Astrocyte (in vitro differentiated cells and primary cell): ENCODE results near the gene TENM4. TPM values are rescaled to one million over a fixed set of nuclear protein-coding genes. Genes with fewer than 3 reads are reported as not detected.

ENCODE experiments used
- DNase-seq: peaks from one replicate; pipeline ENCODE4 v3.0.0-alpha.2; 2010; ENCODE audit warnings: low read depth
- FAIRE-seq: peaks from 2 replicates; lab custom pipeline; 2011; peaks lifted over from hg19 to GRCh38; lab: Jason Lieb, UNC
- H2AFZ ChIP-seq: 2 replicates; pipeline ENCODE4 v1.6.0; 2012; ENCODE audit warnings: low read depth, low read length, inconsistent platforms
- H3K27ac ChIP-seq: 2 replicates; pipeline ENCODE4 v1.5.1; 2011; ENCODE audit warnings: low read depth, low read length, inconsistent platforms
- H3K27me3 ChIP-seq: 2 replicates; pipeline ENCODE4 v1.6.0; 2011; ENCODE audit warnings: low read length, inconsistent platforms; ENCODE audit not compliant: insufficient read depth
- H3K36me3 ChIP-seq: 2 replicates; pipeline ENCODE4 v1.5.1; 2011; ENCODE audit warnings: low read length, inconsistent platforms; ENCODE audit not compliant: insufficient read depth
- H3K4me1 ChIP-seq: 2 replicates; pipeline ENCODE4 v1.5.1; 2011; ENCODE audit warnings: low read length, inconsistent platforms; ENCODE audit not compliant: insufficient read depth
- H3K4me2 ChIP-seq: 2 replicates; pipeline ENCODE4 v1.6.0; 2012; ENCODE audit warnings: low read length, inconsistent platforms
- H3K4me3 ChIP-seq: 2 replicates; pipeline ENCODE4 v1.5.1; 2011; ENCODE audit warnings: low read depth, mild to moderate bottlenecking, low read length, inconsistent platforms; ENCODE audit not compliant: insufficient read depth
- H3K79me2 ChIP-seq: 2 replicates; pipeline ENCODE4 v1.6.0; 2012; ENCODE audit warnings: mild to moderate bottlenecking, low read length, inconsistent platforms; ENCODE audit not compliant: insufficient read depth
- H3K9ac ChIP-seq: 2 replicates; pipeline ENCODE4 v1.6.0; 2012; ENCODE audit warnings: mild to moderate bottlenecking, low read length, inconsistent platforms
- H3K9me3 ChIP-seq: 2 replicates; pipeline ENCODE4 v1.5.1; 2012; ENCODE audit warnings: low read depth, mild to moderate bottlenecking, low read length, inconsistent platforms; ENCODE audit not compliant: insufficient read depth
- H4K20me1 ChIP-seq: 2 replicates; pipeline ENCODE4 v1.6.0; 2012; ENCODE audit warnings: low read length, inconsistent platforms; ENCODE audit not compliant: insufficient read depth
- H3K27ac Mint-ChIP-seq: one replicate; pipeline ENCODE4 v1.8.0; 2021; ENCODE audit warnings: mild to moderate bottlenecking, mixed read lengths; ENCODE audit not compliant: unreplicated experiment
- H3K27me3 Mint-ChIP-seq: one replicate; pipeline ENCODE4 v1.8.0; 2021; ENCODE audit warnings: low read depth, mixed read lengths; ENCODE audit not compliant: unreplicated experiment
- H3K36me3 Mint-ChIP-seq: one replicate; pipeline ENCODE4 v1.8.0; 2021; ENCODE audit warnings: low read depth, mixed read lengths; ENCODE audit not compliant: unreplicated experiment
- H3K4me1 Mint-ChIP-seq: one replicate; pipeline ENCODE4 v1.8.0; 2021; ENCODE audit warnings: low read depth, mixed read lengths; ENCODE audit not compliant: unreplicated experiment
- H3K4me3 Mint-ChIP-seq: one replicate; pipeline ENCODE4 v1.8.0; 2021; ENCODE audit warnings: mild to moderate bottlenecking, moderate library complexity, mixed read lengths; ENCODE audit not compliant: unreplicated experiment
- H3K9me3 Mint-ChIP-seq: one replicate; pipeline ENCODE4 v1.8.0; 2021; ENCODE audit warnings: mild to moderate bottlenecking, mixed read lengths; ENCODE audit not compliant: unreplicated experiment
- CTCF ChIP-seq: IDR thresholded peaks from 2 replicates; pipeline ENCODE4 v1.5.1; 2011; ENCODE audit warnings: low read depth, mild to moderate bottlenecking, inconsistent platforms, low read length, moderate library complexity; ENCODE audit not compliant: insufficient read depth
- EZH2 ChIP-seq: IDR thresholded peaks from 2 replicates; pipeline ENCODE4 v1.6.1; 2012; ENCODE audit warnings: mild to moderate bottlenecking, low read length, inconsistent platforms; ENCODE audit not compliant: insufficient read depth
- total RNA-seq: library from RNA; stranded (reverse); gene quantifications from 2 replicates; pipeline ENCODE4 v1.2.1, GENCODE V29; 2021

TENM4 gene
- total RNA-seq, 1 donor from 2014 or later, result 7.5 TPM

- Histone ChIP-seq H2AFZ (no peak overlapping the region), H3K4me3 (no peak overlapping the region), H3K79me2 (no peaks in the 10 kb centered on the region), H3K4me2 (no peak overlapping the region), H3K9ac (no peak overlapping the region), H4K20me1 (no peaks in the 10 kb centered on the region), H3K9me3 (no peaks in the 10 kb centered on the region), H3K4me1 (no peaks in the 10 kb centered on the region), H3K36me3 (peaks cover 2% of the 10 kb centered on the region), H3K27me3 (no peaks in the 10 kb centered on the region), H3K27ac (no peak overlapping the region)
- Mint-ChIP-seq H3K27ac (no peak overlapping the region), H3K27me3 (peaks cover 8% of the 10 kb centered on the region), H3K36me3 (no peaks in the 10 kb centered on the region), H3K4me1 (no peaks in the 10 kb centered on the region), H3K4me3 (no peak overlapping the region), H3K9me3 (peaks cover 3% of the 10 kb centered on the region)
- DNase-seq, result no peak
- TF ChIP-seq EZH2 (no peak), CTCF (no peak)
- FAIRE-seq, result no peak
Observed at GRCh38 chr11:78772186-78772585, 668.6 kb downstream of the TENM4 start.

GRCh38 chr11:78770931-78771330 lies 669.9 kb downstream of the TENM4 start:
- H3K4me3 ChIP-seq, result no peak overlapping the region
- H3K9me3 ChIP-seq, result no peaks in the 10 kb centered on the region
- H4K20me1 ChIP-seq, result no peaks in the 10 kb centered on the region
- H3K4me3 Mint-ChIP-seq, result no peak overlapping the region
- H3K4me1 ChIP-seq, result no peaks in the 10 kb centered on the region
- no peak overlapping the region for H2AFZ ChIP-seq
- H3K36me3 ChIP-seq, result peaks cover 2% of the 10 kb centered on the region
- FAIRE-seq, result no peak
- H3K27me3 Mint-ChIP-seq, result peaks cover 8% of the 10 kb centered on the region
- TF ChIP-seq CTCF, result no peak
- TF ChIP-seq EZH2, result no peak
- no peaks in the 10 kb centered on the region for H3K4me1 Mint-ChIP-seq
- no peaks in the 10 kb centered on the region for H3K36me3 Mint-ChIP-seq
- H3K9ac ChIP-seq, result no peak overlapping the region
- no peaks in the 10 kb centered on the region for H3K79me2 ChIP-seq
- peaks cover 3% of the 10 kb centered on the region for H3K9me3 Mint-ChIP-seq
- no peak overlapping the region for H3K27ac ChIP-seq
- H3K4me2 ChIP-seq, result no peak overlapping the region
- DNase-seq, result no peak
- H3K27ac Mint-ChIP-seq, result no peak overlapping the region
- no peaks in the 10 kb centered on the region for H3K27me3 ChIP-seq

- H3K4me2 ChIP-seq, result no peak overlapping the region
- Mint-ChIP-seq H3K9me3 (peaks cover 3% of the 10 kb centered on the region), H3K27ac (no peak overlapping the region), H3K4me1 (no peaks in the 10 kb centered on the region), H3K27me3 (peaks cover 8% of the 10 kb centered on the region), H3K36me3 (no peaks in the 10 kb centered on the region), H3K4me3 (no peak overlapping the region)
- no peaks in the 10 kb centered on the region for H3K79me2 ChIP-seq
- no peak overlapping the region for H3K9ac ChIP-seq
- no peaks in the 10 kb centered on the region for H3K27me3 ChIP-seq
- peaks cover 2% of the 10 kb centered on the region for H3K36me3 ChIP-seq
- H2AFZ ChIP-seq, result no peak overlapping the region
- no peaks in the 10 kb centered on the region for H3K9me3 ChIP-seq
- H3K27ac ChIP-seq, result no peak overlapping the region
- H4K20me1 ChIP-seq, result no peaks in the 10 kb centered on the region
- FAIRE-seq (no peak), DNase-seq (peak; percentile 27)
- no peaks in the 10 kb centered on the region for H3K4me1 ChIP-seq
- TF ChIP-seq EZH2 (no peak), CTCF (no peak)
- H3K4me3 ChIP-seq, result no peak overlapping the region
Observed at GRCh38 chr11:78768971-78769370, 671.9 kb downstream of the TENM4 start.
